ENCODE measurements around the gene SHISA7. TPM values are rescaled to one million over a fixed set of nuclear protein-coding genes. Genes with fewer than 3 reads are reported as not detected.
A peak's percentile ranks its signal among the peaks of the same experiment; 100 is the strongest.
"Not testable (repeated sequence)": the region's sequence is repeated elsewhere in the genome, so short reads cannot be mapped to it uniquely, and the experiment has no call there.

Gene SHISA7
- total RNA-seq, 1 experiment from 2014 or later = not detected

DNA sequence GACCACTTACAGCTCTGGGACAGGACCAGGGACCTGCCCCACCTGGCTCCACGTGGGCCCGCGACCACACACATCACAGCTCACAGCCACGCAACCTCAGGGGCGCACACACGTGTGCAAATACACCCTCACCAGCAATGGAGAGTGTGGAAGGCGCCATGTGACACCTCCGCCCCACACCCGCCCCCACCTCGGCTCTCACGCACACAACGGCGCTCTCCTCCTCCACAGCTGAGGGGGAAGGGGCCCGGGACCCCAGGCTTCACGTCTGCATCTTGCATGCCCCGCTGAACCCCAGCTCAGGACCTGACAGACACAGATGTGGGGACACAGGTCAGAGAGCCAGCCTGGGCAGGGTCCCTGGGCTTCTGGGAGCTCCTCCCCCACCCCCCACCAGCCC is 6.4 kb upstream of the SHISA7 start:
- no peaks in the 10 kb centered on the region for H3K4me1 ChIP-seq
- H3K27me3 ChIP-seq = no peaks in the 10 kb centered on the region
- H3K9me3 ChIP-seq (replicated peaks) = no peaks in the 10 kb centered on the region
- H3K4me3 ChIP-seq = no peak overlapping the region
- no peaks in the 10 kb centered on the region; the same call in 1 of the 2 replicates for H3K36me3 ChIP-seq
- no peak overlapping the region for H3K27ac ChIP-seq
- no peak for DNase-seq

- H3K4me1 ChIP-seq; H3K9me3 ChIP-seq (replicated peaks); H3K27me3 ChIP-seq; DNase-seq; H3K4me3 ChIP-seq; H3K27ac ChIP-seq; H3K36me3 ChIP-seq: not testable (repeated sequence)
Observed at GRCh38 chr19:55448175-55448490, 5.0 kb upstream of the SHISA7 start.

GRCh38 chr19:55447421-55448174 is 4.5 kb upstream of the SHISA7 start:
- H3K27ac ChIP-seq = no peak overlapping the region
- peak; percentile 38 to 47 for DNase-seq
- no peaks in the 10 kb centered on the region for H3K36me3 ChIP-seq
- H3K4me1 ChIP-seq = no peaks in the 10 kb centered on the region
- no peaks in the 10 kb centered on the region for H3K9me3 ChIP-seq (replicated peaks)
- no peaks in the 10 kb centered on the region for H3K27me3 ChIP-seq
- H3K4me3 ChIP-seq = no peak overlapping the region

GRCh38 chr19:55446060-55446459 is 3.0 kb upstream of the SHISA7 start:
- Histone ChIP-seq H3K27ac (no peak overlapping the region), H3K9me3 (replicated peaks) (no peaks in the 10 kb centered on the region), H3K4me1 (no peaks in the 10 kb centered on the region), H3K4me3 (no peak overlapping the region), H3K27me3 (no peaks in the 10 kb centered on the region), H3K36me3 (no peaks in the 10 kb centered on the region)
- DNase-seq = no peak

DNA sequence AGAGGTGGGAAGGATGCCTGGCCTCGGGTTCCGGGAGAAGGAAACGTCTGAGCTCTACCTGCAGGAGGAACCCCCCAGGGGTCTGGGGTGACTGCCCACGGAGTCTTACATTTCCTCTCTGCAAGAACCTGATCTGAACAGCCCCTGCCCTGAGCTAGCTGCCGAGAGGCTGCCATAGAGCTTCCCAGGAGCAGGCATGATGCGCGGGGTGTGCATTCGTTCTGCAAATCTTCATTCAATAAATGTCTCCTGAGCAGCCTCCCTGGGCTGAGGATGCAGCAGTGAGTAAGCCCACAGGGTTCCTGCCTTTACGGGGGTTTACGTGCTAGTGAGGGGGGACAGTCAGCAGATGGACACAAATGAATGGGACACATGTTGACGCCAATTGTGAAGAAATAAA is 1.5 kb upstream of the SHISA7 start:
- no peaks in the 10 kb centered on the region for H3K27me3 ChIP-seq
- H3K4me3 ChIP-seq = no peak overlapping the region
- H3K4me1 ChIP-seq = no peaks in the 10 kb centered on the region
- H3K9me3 ChIP-seq (replicated peaks) = no peaks in the 10 kb centered on the region
- H3K36me3 ChIP-seq = no peaks in the 10 kb centered on the region
- no peak overlapping the region for H3K27ac ChIP-seq
- no peak for DNase-seq

DNA sequence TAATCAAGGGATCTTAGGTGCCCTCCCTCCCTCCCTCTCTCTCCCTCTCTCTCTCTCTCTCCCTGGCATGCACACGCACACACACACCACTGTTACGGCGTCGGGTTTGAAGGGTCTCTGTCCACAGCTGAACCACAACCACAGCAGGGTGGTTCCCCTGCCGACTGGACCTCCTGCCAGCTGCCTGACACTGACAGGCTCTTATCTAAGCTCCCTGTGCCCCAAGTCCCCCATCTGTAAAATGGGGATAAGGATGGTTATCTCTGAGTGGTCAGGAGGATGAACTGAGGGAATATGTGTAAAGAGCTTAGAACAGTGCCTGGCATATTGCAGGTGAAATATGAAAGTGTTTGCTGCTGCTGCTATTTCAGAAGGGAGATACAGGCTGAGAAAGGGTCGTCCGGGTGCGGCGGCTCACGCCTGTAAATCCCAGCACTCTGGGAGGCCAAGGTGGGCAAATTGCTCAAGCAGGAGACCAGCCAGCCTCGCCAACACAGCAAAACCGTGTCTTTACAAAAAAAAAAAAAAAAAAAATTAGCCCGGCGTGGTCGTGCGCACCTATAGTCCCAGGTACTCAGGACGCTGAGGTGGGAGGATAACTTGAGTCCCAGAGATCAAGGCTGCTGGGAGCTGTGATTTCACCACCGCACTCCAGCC is 852 bp upstream of the SHISA7 start:
- Histone ChIP-seq H3K27ac (no peak overlapping the region), H3K9me3 (replicated peaks) (no peaks in the 10 kb centered on the region), H3K4me3 (no peak overlapping the region), H3K27me3 (no peaks in the 10 kb centered on the region), H3K4me1 (no peaks in the 10 kb centered on the region), H3K36me3 (no peaks in the 10 kb centered on the region)
- no peak for DNase-seq

- Histone ChIP-seq H3K36me3 (no peaks in the 10 kb centered on the region), H3K9me3 (replicated peaks) (no peaks in the 10 kb centered on the region), H3K27ac (no peak overlapping the region), H3K4me3 (no peak overlapping the region), H3K4me1 (no peaks in the 10 kb centered on the region), H3K27me3 (no peaks in the 10 kb centered on the region)
- no peak for DNase-seq
Observed at GRCh38 chr19:55442372-55442961, 633 bp downstream of the SHISA7 start.

DNA sequence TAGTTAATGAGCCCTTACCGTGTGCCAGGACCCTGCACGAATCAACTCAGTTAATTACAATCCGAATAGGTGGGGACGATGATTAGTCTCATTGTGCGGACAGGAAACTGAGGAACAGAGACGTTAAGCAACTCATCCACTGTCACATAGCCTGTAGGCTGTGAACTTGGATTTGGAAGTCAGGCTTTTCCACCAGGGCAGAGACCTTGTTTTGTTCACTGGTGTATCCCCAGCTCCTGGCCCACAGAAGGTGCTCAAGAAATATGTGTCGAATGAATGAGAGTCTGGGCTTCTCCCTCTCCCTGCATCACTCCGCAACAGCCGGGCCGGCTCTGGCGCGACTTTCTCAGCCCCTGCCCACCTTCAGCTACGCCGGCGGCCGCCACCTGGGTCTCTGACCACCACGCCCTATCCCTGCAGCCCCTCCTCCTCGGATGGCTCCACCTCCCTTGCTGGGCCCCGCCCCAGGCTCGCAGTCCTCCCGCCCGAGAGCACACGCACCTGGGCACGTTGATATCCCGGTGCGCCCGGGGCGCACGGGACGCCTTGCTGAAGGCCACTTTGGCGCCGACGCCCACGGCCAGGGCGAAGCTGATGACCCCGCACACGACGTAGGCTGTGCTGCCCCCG is 1.3 kb downstream of the SHISA7 start:
- H3K4me1 ChIP-seq = no peaks in the 10 kb centered on the region
- H3K27me3 ChIP-seq = no peaks in the 10 kb centered on the region
- H3K27ac ChIP-seq = no peak overlapping the region
- H3K9me3 ChIP-seq (replicated peaks) = no peaks in the 10 kb centered on the region
- no peak overlapping the region for H3K4me3 ChIP-seq
- H3K36me3 ChIP-seq = no peaks in the 10 kb centered on the region
- no peak for DNase-seq

DNA sequence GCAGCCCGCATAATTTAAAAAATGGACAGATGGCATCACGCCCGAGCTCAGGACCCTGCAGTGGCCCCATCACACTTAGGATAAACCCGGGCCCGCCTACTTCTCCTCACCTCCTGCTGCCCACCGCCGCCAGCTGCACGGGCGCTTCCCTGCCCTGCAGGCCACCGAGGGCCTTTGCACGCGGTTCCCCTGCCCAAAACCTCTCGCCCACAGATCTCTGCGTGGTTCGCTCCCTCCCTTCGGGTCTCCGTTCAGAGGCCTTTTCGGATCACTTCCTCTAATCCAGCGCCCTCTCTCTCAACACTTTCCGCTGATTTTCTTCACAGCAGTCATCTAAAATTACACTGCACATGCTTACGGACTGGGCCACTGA is 1.8 kb downstream of the SHISA7 start:
- no peaks in the 10 kb centered on the region for H3K4me1 ChIP-seq
- no peaks in the 10 kb centered on the region for H3K27me3 ChIP-seq
- H3K36me3 ChIP-seq = no peaks in the 10 kb centered on the region
- H3K27ac ChIP-seq = no peak overlapping the region
- H3K4me3 ChIP-seq = no peak overlapping the region
- H3K9me3 ChIP-seq (replicated peaks) = no peaks in the 10 kb centered on the region
- DNase-seq = no peak

- Histone ChIP-seq H3K27ac (no peak overlapping the region), H3K36me3 (no peaks in the 10 kb centered on the region), H3K27me3 (no peaks in the 10 kb centered on the region), H3K4me3 (no peak overlapping the region), H3K9me3 (replicated peaks) (no peaks in the 10 kb centered on the region), H3K4me1 (no peaks in the 10 kb centered on the region)
- DNase-seq = peak in 1 of 2 experiments; percentile 40
Observed at GRCh38 chr19:55440411-55441105, 2.5 kb downstream of the SHISA7 start.

GRCh38 chr19:55439052-55439451 is 4.0 kb downstream of the SHISA7 start:
- no peak overlapping the region for H3K27ac ChIP-seq
- no peaks in the 10 kb centered on the region for H3K9me3 ChIP-seq (replicated peaks)
- no peak for DNase-seq
- no peaks in the 10 kb centered on the region for H3K36me3 ChIP-seq
- no peak overlapping the region for H3K4me3 ChIP-seq
- no peaks in the 10 kb centered on the region for H3K4me1 ChIP-seq
- no peaks in the 10 kb centered on the region for H3K27me3 ChIP-seq

DNA sequence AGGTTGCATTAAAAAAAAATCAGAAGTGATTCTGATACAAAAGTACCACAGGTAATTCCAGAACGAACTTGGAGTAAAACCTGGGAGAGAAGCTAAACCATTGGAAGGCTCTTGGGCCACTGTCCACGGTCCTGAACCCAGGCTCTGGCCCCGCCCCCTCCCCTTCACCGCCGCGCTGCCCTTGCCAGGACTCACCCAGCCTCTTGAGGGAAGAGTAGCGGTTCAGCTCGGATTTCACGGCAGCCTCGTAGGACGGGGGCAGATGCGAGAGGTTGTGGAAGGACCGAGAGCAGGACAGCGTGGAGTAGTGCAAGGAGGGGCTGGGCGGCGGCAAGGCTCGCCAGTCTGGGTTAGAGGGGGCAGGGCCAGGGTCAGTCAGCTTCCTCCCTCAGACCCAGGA is 5.7 kb downstream of the SHISA7 start:
- no peak overlapping the region for H3K27ac ChIP-seq
- H3K27me3 ChIP-seq = no peaks in the 10 kb centered on the region
- no peaks in the 10 kb centered on the region for H3K36me3 ChIP-seq
- no peaks in the 10 kb centered on the region for H3K9me3 ChIP-seq (replicated peaks)
- no peaks in the 10 kb centered on the region for H3K4me1 ChIP-seq
- peak; percentile 88 to 92 for DNase-seq
- no peak overlapping the region for H3K4me3 ChIP-seq

DNA sequence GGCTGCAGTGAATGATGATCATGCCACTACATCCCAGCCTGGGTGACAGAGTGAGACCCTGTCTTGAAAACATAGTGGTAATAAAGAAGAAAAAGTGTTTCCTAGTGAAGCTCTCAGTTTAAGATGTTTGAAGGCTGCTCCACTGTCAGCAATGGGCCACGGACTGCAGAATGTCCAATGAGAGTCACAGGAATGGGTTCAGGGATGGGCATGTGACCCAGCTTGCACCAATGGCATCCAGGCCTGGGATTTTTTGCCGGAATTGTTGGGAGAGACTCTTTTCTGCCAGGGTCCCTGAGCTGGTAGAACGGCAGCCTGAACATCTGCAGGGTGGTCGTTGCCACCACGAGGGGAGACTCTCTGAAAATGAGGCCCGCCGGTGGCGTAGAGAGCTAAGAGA is 6.3 kb downstream of the SHISA7 start:
- Histone ChIP-seq H3K27me3 (no peaks in the 10 kb centered on the region), H3K36me3 (no peaks in the 10 kb centered on the region), H3K9me3 (replicated peaks) (no peaks in the 10 kb centered on the region), H3K4me1 (no peaks in the 10 kb centered on the region), H3K4me3 (no peak overlapping the region), H3K27ac (no peak overlapping the region)
- DNase-seq = no peak

DNA sequence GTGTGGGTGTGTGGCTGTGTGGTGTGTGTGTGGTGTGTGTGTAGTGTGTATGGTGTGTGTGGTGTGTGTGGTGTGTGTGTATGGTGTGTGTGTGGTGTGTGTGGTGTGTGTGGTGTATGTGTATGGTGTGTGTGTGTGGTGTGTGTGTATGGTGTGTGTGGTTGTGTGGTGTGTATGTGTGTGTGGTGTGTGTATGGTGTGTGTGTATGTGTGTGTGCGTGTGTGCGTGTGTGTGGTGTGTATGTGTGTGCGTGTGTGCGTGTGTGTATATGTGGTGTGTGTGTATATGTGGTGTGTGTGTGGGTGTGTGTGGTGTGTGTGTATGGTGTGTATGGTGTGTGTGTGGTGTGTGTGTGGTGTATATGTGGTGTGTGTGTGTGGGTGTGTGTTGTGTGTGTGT is 8.1 kb downstream of the SHISA7 start:
- no peaks in the 10 kb centered on the region for H3K9me3 ChIP-seq (replicated peaks)
- H3K36me3 ChIP-seq = no peaks in the 10 kb centered on the region
- DNase-seq = no peak
- H3K27me3 ChIP-seq = no peaks in the 10 kb centered on the region
- H3K4me3 ChIP-seq = no peak overlapping the region
- H3K4me1 ChIP-seq = no peaks in the 10 kb centered on the region
- no peak overlapping the region for H3K27ac ChIP-seq

- DNase-seq = no peak
- no peaks in the 10 kb centered on the region for H3K9me3 ChIP-seq (replicated peaks)
- H3K36me3 ChIP-seq = no peaks in the 10 kb centered on the region
- no peaks in the 10 kb centered on the region for H3K4me1 ChIP-seq
- no peaks in the 10 kb centered on the region for H3K27me3 ChIP-seq
- no peak overlapping the region for H3K27ac ChIP-seq
- no peak overlapping the region for H3K4me3 ChIP-seq
Observed at GRCh38 chr19:55434356-55434919, 8.7 kb downstream of the SHISA7 start.
